Measurements from ENCODE around the gene C1orf21. TPM values are rescaled to one million over a fixed set of nuclear protein-coding genes. Genes with fewer than 3 reads are reported as not detected.

C1orf21 gene
- total and polyA plus RNA-seq, 12 donors: 20.6 to 76.7 (median 67.5) TPM

GRCh38 chr1:184637664-184638240 lies 250.9 kb downstream of the C1orf21 start:
- no peak for TF ChIP-seq CTCF (IDR thresholded peaks at IDR 0.05)
- Histone ChIP-seq H3K4me3 (no peak overlapping the region), H3K4me1 (peaks cover 0 to 30% (median 12%) of the 10 kb centered on the region in 9 donors), H3K9me3 (no peaks in the 10 kb centered on the region), H3K36me3 (no peaks in the 10 kb centered on the region), H3K27ac (peak overlapping the region in 1 of 10 donors; percentile 8), H3K27me3 (no peaks in the 10 kb centered on the region)
- 96 to 98% methylated on average over 2 of the region's 2 CpGs for WGBS, 2 donors
- DNase-seq (no peak), ATAC-seq (no peak)
- intact Hi-C loops (cut with DNase I): no loop called here

GRCh38 chr1:184639205-184639604 lies 252.4 kb downstream of the C1orf21 start:
- Histone ChIP-seq H3K27ac (no peak overlapping the region), H3K9me3 (no peaks in the 10 kb centered on the region), H3K4me3 (no peak overlapping the region), H3K36me3 (no peaks in the 10 kb centered on the region), H3K4me1 (peaks cover 0 to 24% (median 11%) of the 10 kb centered on the region in 9 donors), H3K27me3 (no peaks in the 10 kb centered on the region)
- ATAC-seq: no peak
- no peak for DNase-seq
- TF ChIP-seq CTCF (IDR thresholded peaks at IDR 0.05): no peak
- WGBS, 2 donors: 89 to 92% methylated on average over 2 of the region's 2 CpGs
- intact Hi-C loops (cut with DNase I): no loop called here

- Histone ChIP-seq H3K27ac (no peak overlapping the region), H3K4me3 (no peak overlapping the region), H3K36me3 (no peaks in the 10 kb centered on the region), H3K4me1 (peaks cover 0 to 17% (median 5%) of the 10 kb centered on the region in 9 donors), H3K27me3 (no peaks in the 10 kb centered on the region), H3K9me3 (no peaks in the 10 kb centered on the region)
- no peak for DNase-seq
- no peak for TF ChIP-seq CTCF (IDR thresholded peaks at IDR 0.05)
- intact Hi-C loops (cut with DNase I): no loop called here
- ATAC-seq: peak in 1 of 8 donors; percentile 38
- 94 to 96% methylated on average over 3 of the region's 3 CpGs for WGBS, 2 donors
These were observed 253.7 kb downstream of the C1orf21 start for GRCh38 chr1:184640505-184640904.

GRCh38 chr1:184641894-184642293 lies 255.1 kb downstream of the C1orf21 start:
- Histone ChIP-seq H3K9me3 (no peaks in the 10 kb centered on the region), H3K27me3 (no peaks in the 10 kb centered on the region), H3K36me3 (no peaks in the 10 kb centered on the region), H3K27ac (no peak overlapping the region), H3K4me3 (no peak overlapping the region), H3K4me1 (peaks cover 0 to 9% (median 3%) of the 10 kb centered on the region in 9 donors)
- no peak for DNase-seq
- TF ChIP-seq CTCF (IDR thresholded peaks at IDR 0.05): no peak
- no peak for ATAC-seq
- WGBS, 2 donors: 71 to 75% methylated on average over 2 of the region's 2 CpGs
- intact Hi-C loops (cut with DNase I): no loop called here

All from heart right ventricle (tissue), 16 donors.